ENCODE measurements around the gene SVIL.

Gene SVIL

DNA sequence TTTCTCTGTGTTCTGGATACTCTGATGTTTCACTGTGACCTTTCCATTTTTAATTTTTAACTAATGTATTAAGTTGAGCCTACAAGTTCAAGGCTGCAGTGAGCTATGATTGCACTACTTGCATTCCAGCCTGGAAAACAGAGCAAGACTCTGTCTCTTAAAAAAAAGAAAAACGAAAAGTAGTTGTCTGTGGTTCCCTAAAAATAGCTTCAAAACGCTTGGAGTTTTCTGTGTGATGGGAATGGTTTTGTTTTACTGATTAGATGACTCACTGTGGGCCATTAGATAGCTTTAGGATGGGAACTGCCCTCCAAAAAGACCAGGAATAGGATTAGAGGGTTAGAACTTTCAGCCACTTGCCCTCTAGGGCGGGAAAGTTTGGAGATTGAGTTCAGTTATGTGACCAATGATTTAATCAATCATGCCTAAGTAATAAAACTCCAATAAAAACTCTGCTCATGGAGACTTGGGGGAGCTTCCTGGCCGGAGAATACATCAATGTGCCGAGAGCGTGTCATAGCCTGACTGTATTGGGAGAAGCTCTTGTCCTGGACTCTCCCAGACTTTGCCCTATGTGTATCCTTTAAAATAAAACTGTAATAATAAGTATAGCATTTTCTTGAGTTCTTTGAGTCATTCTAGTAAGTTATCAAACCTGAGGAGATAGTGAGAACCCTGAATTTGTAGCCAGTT is 198.8 kb downstream of the SVIL start:
- H3K4me3 ChIP-seq (ENCODE audit: low read length in 2 of 2), result no peak overlapping the region
- no peak overlapping the region for H3K27ac ChIP-seq (ENCODE audit: low read depth in 2 of 2, low read length in 2 of 2)
- no peaks in the 10 kb centered on the region for H3K4me1 ChIP-seq (ENCODE audit: control insufficient read depth in 2 of 2, insufficient read depth in 2 of 2, low read length in 2 of 2)
- H3K9me3 ChIP-seq (ENCODE audit: control insufficient read depth in 2 of 2, low read length in 2 of 2), result peaks cover 2 to 4% of the 10 kb centered on the region in 2 donors
- no peaks in the 10 kb centered on the region for H3K36me3 ChIP-seq (ENCODE audit: control insufficient read depth in 2 of 2, insufficient read depth in 2 of 2, low read length in 2 of 2)
- H3K9ac ChIP-seq (ENCODE audit: low read depth in 1 of 2, low read length in 2 of 2), result no peak overlapping the region
- no peaks in the 10 kb centered on the region for H3K27me3 ChIP-seq (ENCODE audit: control insufficient read depth in 2 of 2, insufficient read depth in 2 of 2, low read length in 2 of 2)

DNA sequence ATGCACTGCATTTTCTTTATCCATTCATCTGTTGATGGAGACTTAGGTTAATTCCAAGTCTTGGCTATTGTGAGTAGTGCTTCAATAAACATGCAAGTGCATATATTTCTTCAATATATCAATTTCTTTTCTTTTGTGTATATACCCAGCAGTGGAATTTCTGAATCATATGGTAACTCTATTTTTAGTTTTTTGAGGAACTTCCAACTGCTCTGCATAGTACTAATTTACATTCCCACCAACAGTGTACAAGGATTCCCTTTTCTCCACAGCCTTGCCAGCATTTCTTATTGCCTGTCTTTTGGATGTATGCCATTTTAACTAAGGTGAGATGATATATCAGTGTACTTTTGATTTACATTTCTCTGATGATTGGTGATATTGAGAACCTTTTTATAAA is 200.7 kb downstream of the SVIL start:
- H3K9ac ChIP-seq (ENCODE audit: low read depth in 1 of 2, low read length in 2 of 2), result no peak overlapping the region
- no peak overlapping the region for H3K4me3 ChIP-seq (ENCODE audit: low read length in 2 of 2)
- no peaks in the 10 kb centered on the region for H3K4me1 ChIP-seq (ENCODE audit: control insufficient read depth in 2 of 2, insufficient read depth in 2 of 2, low read length in 2 of 2)
- H3K27ac ChIP-seq (ENCODE audit: low read depth in 2 of 2, low read length in 2 of 2), result no peak overlapping the region
- peaks cover 2 to 4% of the 10 kb centered on the region in 2 donors for H3K9me3 ChIP-seq (ENCODE audit: control insufficient read depth in 2 of 2, low read length in 2 of 2)
- H3K36me3 ChIP-seq (ENCODE audit: control insufficient read depth in 2 of 2, insufficient read depth in 2 of 2, low read length in 2 of 2), result no peaks in the 10 kb centered on the region
- no peaks in the 10 kb centered on the region for H3K27me3 ChIP-seq (ENCODE audit: control insufficient read depth in 2 of 2, insufficient read depth in 2 of 2, low read length in 2 of 2)

DNA sequence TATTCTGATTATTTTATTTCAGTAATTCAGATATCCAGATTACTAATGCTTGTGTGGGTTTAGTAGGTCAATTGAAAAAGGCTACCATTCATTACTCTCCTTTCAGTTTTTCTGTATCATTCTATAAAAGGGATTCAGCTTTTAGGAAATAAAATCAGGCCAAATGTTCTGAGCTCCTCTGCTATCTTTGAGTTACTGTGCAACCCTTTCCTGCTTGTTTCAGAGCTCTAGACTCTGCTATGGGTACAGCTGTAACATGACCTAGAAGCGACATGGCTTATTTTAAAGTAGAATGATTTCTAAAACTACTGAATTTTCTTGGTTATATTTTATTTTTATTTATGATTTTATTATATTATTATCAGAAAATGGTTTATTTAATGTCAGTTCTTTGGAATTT is 203.1 kb downstream of the SVIL start:
- Histone ChIP-seq H3K27ac (ENCODE audit: low read depth in 2 of 2, low read length in 2 of 2) (no peak overlapping the region), H3K4me1 (ENCODE audit: control insufficient read depth in 2 of 2, insufficient read depth in 2 of 2, low read length in 2 of 2) (no peaks in the 10 kb centered on the region), H3K9ac (ENCODE audit: low read depth in 1 of 2, low read length in 2 of 2) (no peak overlapping the region), H3K36me3 (ENCODE audit: control insufficient read depth in 2 of 2, insufficient read depth in 2 of 2, low read length in 2 of 2) (peaks cover 0 to 2% of the 10 kb centered on the region in 2 donors), H3K4me3 (ENCODE audit: low read length in 2 of 2) (no peak overlapping the region), H3K27me3 (ENCODE audit: control insufficient read depth in 2 of 2, insufficient read depth in 2 of 2, low read length in 2 of 2) (no peaks in the 10 kb centered on the region), H3K9me3 (ENCODE audit: control insufficient read depth in 2 of 2, low read length in 2 of 2) (no peaks in the 10 kb centered on the region)

- H3K27ac ChIP-seq (ENCODE audit: low read depth in 2 of 2, low read length in 2 of 2), result no peak overlapping the region
- peaks cover 0 to 2% of the 10 kb centered on the region in 2 donors for H3K36me3 ChIP-seq (ENCODE audit: control insufficient read depth in 2 of 2, insufficient read depth in 2 of 2, low read length in 2 of 2)
- no peaks in the 10 kb centered on the region for H3K27me3 ChIP-seq (ENCODE audit: control insufficient read depth in 2 of 2, insufficient read depth in 2 of 2, low read length in 2 of 2)
- no peak overlapping the region for H3K4me3 ChIP-seq (ENCODE audit: low read length in 2 of 2)
- H3K9me3 ChIP-seq (ENCODE audit: control insufficient read depth in 2 of 2, low read length in 2 of 2), result no peaks in the 10 kb centered on the region
- no peaks in the 10 kb centered on the region for H3K4me1 ChIP-seq (ENCODE audit: control insufficient read depth in 2 of 2, insufficient read depth in 2 of 2, low read length in 2 of 2)
- no peak overlapping the region for H3K9ac ChIP-seq (ENCODE audit: low read depth in 1 of 2, low read length in 2 of 2)
These were observed 204.7 kb downstream of the SVIL start for GRCh38 chr10:29430101-29430500.

DNA sequence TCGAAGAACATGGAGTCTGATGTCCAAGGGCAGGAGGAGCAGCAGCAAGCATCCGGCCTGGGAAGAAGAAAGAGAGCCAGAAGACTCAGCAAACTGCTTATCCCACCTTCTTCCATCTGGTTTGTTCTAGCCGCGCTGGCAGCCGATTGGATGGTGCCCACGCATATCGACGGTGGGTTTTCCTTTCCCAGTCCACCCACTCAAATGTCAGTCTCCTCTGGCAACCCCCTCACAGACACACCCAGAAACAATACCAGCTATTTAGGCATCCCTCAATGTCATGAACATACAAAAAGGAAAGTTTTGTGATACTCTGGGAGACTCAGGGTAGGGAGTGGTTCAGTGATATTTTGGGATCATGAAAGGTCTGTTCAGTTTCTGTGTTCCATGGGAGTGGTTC is 206.3 kb downstream of the SVIL start:
- no peaks in the 10 kb centered on the region for H3K4me1 ChIP-seq (ENCODE audit: control insufficient read depth in 2 of 2, insufficient read depth in 2 of 2, low read length in 2 of 2)
- H3K36me3 ChIP-seq (ENCODE audit: control insufficient read depth in 2 of 2, insufficient read depth in 2 of 2, low read length in 2 of 2), result peaks cover 6 to 8% of the 10 kb centered on the region in 2 donors
- H3K27me3 ChIP-seq (ENCODE audit: control insufficient read depth in 2 of 2, insufficient read depth in 2 of 2, low read length in 2 of 2), result no peaks in the 10 kb centered on the region
- H3K27ac ChIP-seq (ENCODE audit: low read depth in 2 of 2, low read length in 2 of 2), result no peak overlapping the region
- no peak overlapping the region for H3K4me3 ChIP-seq (ENCODE audit: low read length in 2 of 2)
- H3K9me3 ChIP-seq (ENCODE audit: control insufficient read depth in 2 of 2, low read length in 2 of 2), result no peaks in the 10 kb centered on the region
- H3K9ac ChIP-seq (ENCODE audit: low read depth in 1 of 2, low read length in 2 of 2), result no peak overlapping the region

- Histone ChIP-seq H3K36me3 (ENCODE audit: control insufficient read depth in 2 of 2, insufficient read depth in 2 of 2, low read length in 2 of 2) (peaks cover 6 to 8% of the 10 kb centered on the region in 2 donors), H3K9ac (ENCODE audit: low read depth in 1 of 2, low read length in 2 of 2) (no peak overlapping the region), H3K4me3 (ENCODE audit: low read length in 2 of 2) (no peak overlapping the region), H3K27ac (ENCODE audit: low read depth in 2 of 2, low read length in 2 of 2) (no peak overlapping the region), H3K27me3 (ENCODE audit: control insufficient read depth in 2 of 2, insufficient read depth in 2 of 2, low read length in 2 of 2) (no peaks in the 10 kb centered on the region), H3K9me3 (ENCODE audit: control insufficient read depth in 2 of 2, low read length in 2 of 2) (no peaks in the 10 kb centered on the region), H3K4me1 (ENCODE audit: control insufficient read depth in 2 of 2, insufficient read depth in 2 of 2, low read length in 2 of 2) (no peaks in the 10 kb centered on the region)
These were observed 207.1 kb downstream of the SVIL start for GRCh38 chr10:29427667-29428066.

- H3K36me3 ChIP-seq (ENCODE audit: control insufficient read depth in 2 of 2, insufficient read depth in 2 of 2, low read length in 2 of 2), result peaks cover 9 to 14% of the 10 kb centered on the region in 2 donors
- H3K9me3 ChIP-seq (ENCODE audit: control insufficient read depth in 2 of 2, low read length in 2 of 2), result no peaks in the 10 kb centered on the region
- H3K4me1 ChIP-seq (ENCODE audit: control insufficient read depth in 2 of 2, insufficient read depth in 2 of 2, low read length in 2 of 2), result no peaks in the 10 kb centered on the region
- no peak overlapping the region for H3K9ac ChIP-seq (ENCODE audit: low read depth in 1 of 2, low read length in 2 of 2)
- H3K27ac ChIP-seq (ENCODE audit: low read depth in 2 of 2, low read length in 2 of 2), result no peak overlapping the region
- H3K27me3 ChIP-seq (ENCODE audit: control insufficient read depth in 2 of 2, insufficient read depth in 2 of 2, low read length in 2 of 2), result no peaks in the 10 kb centered on the region
- no peak overlapping the region for H3K4me3 ChIP-seq (ENCODE audit: low read length in 2 of 2)
These were observed 208.4 kb downstream of the SVIL start for GRCh38 chr10:29426420-29426819.

DNA sequence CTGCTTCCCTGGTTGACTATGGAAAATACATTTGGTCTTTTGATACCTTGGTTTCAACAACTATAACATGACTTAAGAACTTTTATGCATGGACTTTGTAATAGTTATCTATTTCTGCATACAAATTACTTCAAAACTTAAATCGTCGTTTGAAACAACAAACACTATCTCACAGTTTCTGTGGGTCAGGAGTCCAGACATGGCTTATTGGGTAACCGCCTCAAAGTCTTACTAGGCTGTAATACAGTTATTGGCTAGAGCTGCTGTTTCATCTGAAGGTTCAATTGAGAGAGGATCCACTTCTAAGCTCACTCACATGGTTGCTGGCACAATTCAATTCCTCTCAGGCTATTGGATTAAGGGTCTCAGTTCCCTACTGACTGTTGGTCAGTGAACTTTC is 210.8 kb downstream of the SVIL start:
- H3K9me3 ChIP-seq (ENCODE audit: control insufficient read depth in 2 of 2, low read length in 2 of 2), result no peaks in the 10 kb centered on the region
- no peak overlapping the region for H3K4me3 ChIP-seq (ENCODE audit: low read length in 2 of 2)
- H3K27ac ChIP-seq (ENCODE audit: low read depth in 2 of 2, low read length in 2 of 2), result no peak overlapping the region
- H3K36me3 ChIP-seq (ENCODE audit: control insufficient read depth in 2 of 2, insufficient read depth in 2 of 2, low read length in 2 of 2), result peaks cover 20 to 28% of the 10 kb centered on the region in 2 donors
- no peak overlapping the region for H3K9ac ChIP-seq (ENCODE audit: low read depth in 1 of 2, low read length in 2 of 2)
- H3K4me1 ChIP-seq (ENCODE audit: control insufficient read depth in 2 of 2, insufficient read depth in 2 of 2, low read length in 2 of 2), result no peaks in the 10 kb centered on the region
- H3K27me3 ChIP-seq (ENCODE audit: control insufficient read depth in 2 of 2, insufficient read depth in 2 of 2, low read length in 2 of 2), result no peaks in the 10 kb centered on the region

DNA sequence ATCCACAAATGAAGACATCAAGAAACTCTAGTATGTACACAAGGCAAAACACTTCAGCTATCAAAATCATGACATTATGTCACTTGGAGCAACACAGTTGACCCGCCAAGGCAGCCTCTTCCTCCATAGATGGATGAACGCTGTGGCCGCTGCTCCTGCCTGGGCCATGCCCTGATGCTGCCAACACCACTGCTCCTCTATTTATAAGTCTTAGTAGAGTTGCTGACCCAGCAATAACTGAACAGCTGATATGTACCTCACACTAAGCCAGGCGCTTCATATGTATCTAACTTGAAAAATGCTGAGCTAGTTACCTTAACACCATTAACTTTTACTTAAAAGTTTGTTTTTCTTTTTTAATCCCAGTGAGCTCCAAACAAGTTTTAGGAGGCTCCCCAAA is 214.0 kb downstream of the SVIL start:
- Histone ChIP-seq H3K27ac (ENCODE audit: low read depth in 2 of 2, low read length in 2 of 2) (no peak overlapping the region), H3K4me3 (ENCODE audit: low read length in 2 of 2) (no peak overlapping the region), H3K9me3 (ENCODE audit: control insufficient read depth in 2 of 2, low read length in 2 of 2) (no peaks in the 10 kb centered on the region), H3K27me3 (ENCODE audit: control insufficient read depth in 2 of 2, insufficient read depth in 2 of 2, low read length in 2 of 2) (no peaks in the 10 kb centered on the region), H3K36me3 (ENCODE audit: control insufficient read depth in 2 of 2, insufficient read depth in 2 of 2, low read length in 2 of 2) (peaks cover 29 to 30% of the 10 kb centered on the region in 2 donors), H3K4me1 (ENCODE audit: control insufficient read depth in 2 of 2, insufficient read depth in 2 of 2, low read length in 2 of 2) (no peaks in the 10 kb centered on the region), H3K9ac (ENCODE audit: low read depth in 1 of 2, low read length in 2 of 2) (no peak overlapping the region)

GRCh38 chr10:29417324-29417723 is 217.4 kb downstream of the SVIL start:
- Histone ChIP-seq H3K4me1 (ENCODE audit: control insufficient read depth in 2 of 2, insufficient read depth in 2 of 2, low read length in 2 of 2) (no peaks in the 10 kb centered on the region), H3K9me3 (ENCODE audit: control insufficient read depth in 2 of 2, low read length in 2 of 2) (no peaks in the 10 kb centered on the region), H3K36me3 (ENCODE audit: control insufficient read depth in 2 of 2, insufficient read depth in 2 of 2, low read length in 2 of 2) (peaks cover 25% of the 10 kb centered on the region in 2 donors), H3K27me3 (ENCODE audit: control insufficient read depth in 2 of 2, insufficient read depth in 2 of 2, low read length in 2 of 2) (no peaks in the 10 kb centered on the region), H3K9ac (ENCODE audit: low read depth in 1 of 2, low read length in 2 of 2) (no peak overlapping the region), H3K27ac (ENCODE audit: low read depth in 2 of 2, low read length in 2 of 2) (no peak overlapping the region), H3K4me3 (ENCODE audit: low read length in 2 of 2) (no peak overlapping the region)
